ENCODE results near the gene GET3. TPM values are rescaled to one million over a fixed set of nuclear protein-coding genes. Genes with fewer than 3 reads are reported as not detected.
A peak's percentile ranks its signal among the peaks of the same experiment; 100 is the strongest.

Gene GET3
- total and polyA plus RNA-seq, 8 donors: 51.4 to 71.2 (median 58.6) TPM

DNA sequence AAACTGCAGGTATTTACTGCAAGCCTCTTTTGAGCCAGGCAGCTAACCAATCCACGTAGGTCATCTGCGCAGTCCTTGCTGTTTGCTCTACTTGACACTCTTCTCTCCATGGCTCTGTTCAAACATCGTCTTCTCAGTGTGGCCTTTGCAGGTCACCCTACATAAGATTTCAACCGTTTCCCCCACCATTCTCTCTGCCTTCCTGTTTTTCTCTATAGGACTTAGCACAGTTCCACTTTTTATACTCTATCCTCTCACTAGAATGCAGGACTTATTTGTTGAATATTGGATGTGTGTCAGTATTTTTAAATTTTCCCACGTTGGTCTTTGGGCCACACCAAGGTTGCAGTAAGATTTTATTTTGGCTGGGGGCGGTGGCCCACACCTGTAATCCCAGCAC, 39.2 kb upstream of the GET3 start:
- Histone ChIP-seq H3K4me1 (peaks cover 9 to 27% of the 10 kb centered on the region in 2 donors), H3K9me3 (no peaks in the 10 kb centered on the region), H3K36me3 (peaks cover 0 to 45% of the 10 kb centered on the region in 2 donors), H3K27me3 (no peaks in the 10 kb centered on the region), H3K4me3 (no peak overlapping the region), H3K27ac (no peak overlapping the region)
- no peak for TF ChIP-seq CTCF (IDR thresholded peaks at IDR 0.05)
- intact Hi-C loops (cut with DNase I): no loop called here
- DNase-seq (no peak), ATAC-seq (no peak)

DNA sequence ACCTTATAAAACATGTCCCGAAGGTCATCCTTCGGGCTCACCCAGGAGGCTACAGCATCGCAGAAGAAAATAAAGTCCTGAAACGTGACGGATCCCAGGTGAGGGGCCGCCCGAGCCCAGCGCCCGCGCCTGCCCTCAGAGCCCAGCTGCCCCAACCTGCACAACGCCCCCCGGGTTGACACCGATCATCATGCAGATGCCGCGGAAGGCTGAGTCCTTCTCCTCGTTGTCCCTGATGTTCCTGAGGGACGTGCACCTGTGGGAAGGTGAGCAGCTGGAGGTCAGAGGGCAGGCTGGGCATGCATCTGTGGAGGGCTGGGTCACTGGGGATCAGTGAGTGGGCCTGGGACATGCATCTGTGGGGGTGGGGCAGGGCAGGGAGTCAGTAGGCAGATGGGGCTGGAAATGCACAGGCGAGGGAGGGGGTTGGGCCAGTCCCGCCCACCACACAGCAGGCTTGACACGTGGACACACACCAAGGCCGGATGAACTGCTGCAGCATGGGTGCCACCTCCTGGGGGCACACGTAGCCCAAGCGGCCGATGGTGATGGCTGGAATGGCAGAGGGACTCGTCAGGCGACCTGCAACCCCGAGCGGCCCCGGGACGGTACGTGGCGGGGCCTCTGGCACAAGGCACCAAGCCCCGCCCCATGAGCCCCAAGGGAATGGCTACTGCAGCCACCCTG, 35.6 kb upstream of the GET3 start:
- Histone ChIP-seq H3K9me3 (no peaks in the 10 kb centered on the region), H3K27me3 (no peaks in the 10 kb centered on the region), H3K4me3 (no peak overlapping the region), H3K4me1 (peaks cover 0 to 7% of the 10 kb centered on the region in 2 donors), H3K36me3 (peaks cover 0 to 82% of the 10 kb centered on the region in 2 donors), H3K27ac (no peak overlapping the region)
- TF ChIP-seq CTCF (IDR thresholded peaks at IDR 0.05): no peak
- no peak for ATAC-seq
- DNase-seq: peak in 1 of 4 donors; percentile 76
- intact Hi-C loops (cut with DNase I): no loop called here

DNA sequence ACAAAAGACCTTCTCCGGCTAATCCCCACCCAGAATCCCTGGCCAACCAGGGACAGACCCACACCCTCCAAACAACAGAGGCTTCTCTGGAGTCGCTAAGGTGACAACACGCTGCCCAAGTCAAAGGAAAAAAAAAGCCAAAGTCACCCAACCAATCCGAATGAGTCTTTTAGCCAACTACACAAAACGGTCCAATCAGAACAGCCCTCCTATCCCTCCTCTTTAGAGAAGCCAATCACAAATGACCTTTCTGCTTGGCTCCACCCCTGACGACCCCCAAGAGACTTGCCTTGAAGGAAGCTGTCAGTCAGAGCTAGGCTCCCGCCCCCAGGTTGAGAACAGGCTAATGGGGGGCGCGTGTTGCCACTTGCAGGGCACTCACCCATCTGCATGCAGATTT, 34.3 kb upstream of the GET3 start:
- ATAC-seq (no peak), DNase-seq (no peak)
- intact Hi-C loops (cut with DNase I): no loop called here
- Histone ChIP-seq H3K36me3 (peaks cover 0 to 95% of the 10 kb centered on the region in 2 donors), H3K4me3 (no peak overlapping the region), H3K27me3 (no peaks in the 10 kb centered on the region), H3K27ac (no peak overlapping the region), H3K4me1 (no peaks in the 10 kb centered on the region), H3K9me3 (no peaks in the 10 kb centered on the region)
- no peak for TF ChIP-seq CTCF (IDR thresholded peaks at IDR 0.05)

DNA sequence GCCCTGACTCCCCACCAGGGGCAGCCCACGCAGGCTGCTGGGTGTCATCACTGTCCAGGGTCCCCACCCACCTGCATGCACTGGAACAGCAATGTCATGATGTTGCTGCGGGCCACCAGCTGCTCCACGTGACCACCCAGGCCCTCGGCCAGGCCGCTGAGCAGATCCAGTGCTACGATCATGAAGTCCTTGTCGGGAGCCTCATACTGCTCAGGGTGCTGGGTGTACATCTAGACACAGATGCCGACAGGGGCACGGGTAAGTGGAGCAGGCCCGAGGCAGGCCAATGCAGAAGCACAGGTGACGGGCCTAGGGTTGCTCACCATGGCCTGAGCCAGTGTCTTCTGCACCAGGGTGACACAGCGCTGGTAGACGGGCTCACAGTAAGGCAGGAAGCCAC, 32.1 kb upstream of the GET3 start:
- Histone ChIP-seq H3K4me3 (no peak overlapping the region), H3K9me3 (no peaks in the 10 kb centered on the region), H3K27me3 (no peaks in the 10 kb centered on the region), H3K27ac (no peak overlapping the region), H3K4me1 (no peaks in the 10 kb centered on the region), H3K36me3 (peaks cover 0 to 100% of the 10 kb centered on the region in 2 donors)
- no peak for TF ChIP-seq CTCF (IDR thresholded peaks at IDR 0.05)
- DNase-seq: no peak
- intact Hi-C loops (cut with DNase I): no loop called here
- ATAC-seq: no peak

GRCh38 chr19:12705654-12706331, 31.5 kb upstream of the GET3 start:
- peak in 1 of 4 donors; percentile 76 for DNase-seq
- H3K4me3 ChIP-seq: no peak overlapping the region
- no peaks in the 10 kb centered on the region for H3K27me3 ChIP-seq
- no peak for ATAC-seq
- H3K36me3 ChIP-seq: peaks cover 0 to 100% of the 10 kb centered on the region in 2 donors
- no peaks in the 10 kb centered on the region for H3K4me1 ChIP-seq
- intact Hi-C loops (cut with DNase I): no loop called here
- H3K9me3 ChIP-seq: no peaks in the 10 kb centered on the region
- no peak overlapping the region for H3K27ac ChIP-seq
- TF ChIP-seq CTCF (IDR thresholded peaks at IDR 0.05): no peak
